Measurements from ENCODE around the gene GPT2.

GRCh38 chr16:46929378-46930332, 45.5 kb downstream of the GPT2 start:
- TF ChIP-seq CTCF (IDR thresholded peaks at IDR 0.05; ENCODE audit: low read depth, low read length) (peak; percentile 92), POLR2A (IDR thresholded peaks at IDR 0.05; ENCODE audit: extremely low read depth, insufficient read length) (no peak), MYC (IDR thresholded peaks at IDR 0.05; ENCODE audit: low read depth, low read length) (no peak)
